H9 (cell line): ENCODE results near the gene NFU1. TPM values are rescaled to one million over a fixed set of nuclear protein-coding genes. Genes with fewer than 3 reads are reported as not detected.

Experiments used
- DNase-seq: peaks from one replicate; pipeline ENCODE4 v3.0.0-alpha.2; 2017
- H2AFZ ChIP-seq: one replicate; pipeline ENCODE4 v1.6.1; 2013; ENCODE audit warnings: mild to moderate bottlenecking, low read length, control low read depth, moderate library complexity
- H2AK5ac ChIP-seq: 2 replicates; pipeline ENCODE4 v1.6.1; 2013; ENCODE audit warnings: low read length, control low read depth, mixed read lengths; ENCODE audit not compliant: insufficient read length
- H2BK120ac ChIP-seq: one replicate; pipeline ENCODE4 v1.6.1; 2013; ENCODE audit warnings: low read depth, mild to moderate bottlenecking, low read length, control low read depth, inconsistent platforms; ENCODE audit not compliant: poor library complexity, severe bottlenecking
- H2BK12ac ChIP-seq: 2 replicates; pipeline ENCODE4 v1.6.1; 2013; ENCODE audit warnings: low read length, control low read depth, mixed read lengths, low read depth; ENCODE audit not compliant: insufficient read length
- H2BK15ac ChIP-seq: 2 replicates; pipeline ENCODE4 v1.6.1; 2013; ENCODE audit warnings: low read depth, low read length, control low read depth
- H2BK20ac ChIP-seq: one replicate; pipeline ENCODE4 v1.6.1; 2013; ENCODE audit warnings: low read depth, mild to moderate bottlenecking, low read length, control low read depth, inconsistent platforms; ENCODE audit not compliant: poor library complexity, severe bottlenecking
- H2BK5ac ChIP-seq: 2 replicates; pipeline ENCODE4 v1.6.1; 2013; ENCODE audit warnings: low read length, control low read depth, mixed read lengths; ENCODE audit not compliant: insufficient read length
- H3K14ac ChIP-seq: 2 replicates; pipeline ENCODE4 v1.6.1; 2013; ENCODE audit warnings: low read length, control low read depth; ENCODE audit not compliant: insufficient read depth
- H3K18ac ChIP-seq: 2 replicates; pipeline ENCODE4 v1.6.1; 2013; ENCODE audit warnings: low read depth, mild to moderate bottlenecking, mixed read lengths, low read length, control low read depth; ENCODE audit not compliant: insufficient read length
- H3K23ac ChIP-seq: 2 replicates; pipeline ENCODE4 v1.6.1; 2013; ENCODE audit warnings: low read length, control low read depth, mixed read lengths, low read depth; ENCODE audit not compliant: insufficient read length
- H3K23me2 ChIP-seq: 2 replicates; pipeline ENCODE4 v1.6.1; 2013; ENCODE audit warnings: low read depth, mild to moderate bottlenecking, mixed read lengths, low read length, control low read depth; ENCODE audit not compliant: insufficient read length, poor library complexity, severe bottlenecking
- H3K27ac ChIP-seq: 2 replicates; pipeline ENCODE4 v1.5.1; 2013; ENCODE audit warnings: low read length, control low read depth, mixed read lengths, low read depth; ENCODE audit not compliant: insufficient read length
- H3K27me3 ChIP-seq: 2 replicates; pipeline ENCODE4 v1.6.1; 2013; ENCODE audit warnings: low read length, control low read depth, inconsistent platforms; ENCODE audit not compliant: insufficient read depth
- H3K4ac ChIP-seq: 2 replicates; pipeline ENCODE4 v1.6.1; 2013; ENCODE audit warnings: low read depth, mild to moderate bottlenecking, control low read depth, inconsistent platforms, low read length, moderate library complexity
- H3K4me1 ChIP-seq: 2 replicates; pipeline ENCODE4 v1.6.1; 2013; ENCODE audit warnings: low read length, control low read depth, inconsistent platforms; ENCODE audit not compliant: insufficient read depth
- H3K4me2 ChIP-seq: 2 replicates; pipeline ENCODE4 v1.6.1; 2013; ENCODE audit warnings: low read length, control low read depth, mixed read lengths; ENCODE audit not compliant: insufficient read length, insufficient read depth
- H3K56ac ChIP-seq: 2 replicates; pipeline ENCODE4 v1.6.1; 2013; ENCODE audit warnings: low read depth, mild to moderate bottlenecking, mixed read lengths, low read length, control low read depth; ENCODE audit not compliant: insufficient read length
- H3K79me1 ChIP-seq: 2 replicates; pipeline ENCODE4 v1.6.1; 2013; ENCODE audit warnings: low read depth, mild to moderate bottlenecking, moderate library complexity, low read length, control low read depth, inconsistent platforms; ENCODE audit not compliant: insufficient read depth, poor library complexity, severe bottlenecking
- H3K79me2 ChIP-seq: 2 replicates; pipeline ENCODE4 v1.6.1; 2013; ENCODE audit warnings: low read length, control low read depth, inconsistent platforms; ENCODE audit not compliant: insufficient read depth
- H3K9ac ChIP-seq: 2 replicates; pipeline ENCODE4 v1.6.1; 2013; ENCODE audit warnings: low read length, control low read depth, mixed read lengths; ENCODE audit not compliant: insufficient read length; ENCODE audit errors: extremely low read depth
- H3K9me3 ChIP-seq: one replicate; pipeline ENCODE4 v1.6.1; 2013; ENCODE audit warnings: low read depth, low read length, inconsistent platforms; ENCODE audit not compliant: control insufficient read depth
- H3T11ph ChIP-seq: one replicate; pipeline ENCODE4 v1.6.1; 2013; ENCODE audit warnings: mild to moderate bottlenecking, low read length, control low read depth, inconsistent platforms
- H4K20me1 ChIP-seq: one replicate; pipeline ENCODE4 v1.6.1; 2013; ENCODE audit not compliant: control insufficient read depth, insufficient read length, insufficient read depth
- H4K5ac ChIP-seq: 2 replicates; pipeline ENCODE4 v1.6.1; 2013; ENCODE audit warnings: low read depth, mild to moderate bottlenecking, mixed read lengths, low read length, control low read depth; ENCODE audit not compliant: insufficient read length
- H4K8ac ChIP-seq: replicated peaks from 2 replicates; pipeline ENCODE4 v1.6.1; 2013; ENCODE audit warnings: low read length, control low read depth, mixed read lengths, low read depth; ENCODE audit not compliant: insufficient read length
- H4K91ac ChIP-seq: 2 replicates; pipeline ENCODE4 v1.6.1; 2013; ENCODE audit warnings: low read depth, mild to moderate bottlenecking, moderate library complexity, mixed read lengths, low read length, control low read depth; ENCODE audit not compliant: insufficient read length
- H3K27ac Mint-ChIP-seq, 3 experiments: 2 replicates in 2 of 3; 3 replicates in 1 of 3; pipeline ENCODE4 v1.8.0; 2020 to 2021; ENCODE audit warnings: mixed read lengths in 3 of 3, mild to moderate bottlenecking in 1 of 3, moderate library complexity in 1 of 3
- H3K27me3 Mint-ChIP-seq: 2 replicates; pipeline ENCODE4 v1.8.0; 2021; ENCODE audit warnings: low read depth, mild to moderate bottlenecking, moderate library complexity, mixed read lengths
- H3K36me3 Mint-ChIP-seq, 3 experiments: 2 replicates in 2 of 3; 3 replicates in 1 of 3; pipeline ENCODE4 v1.8.0; 2020 to 2021; ENCODE audit warnings: low read depth in 3 of 3, mixed read lengths in 3 of 3; ENCODE audit not compliant: insufficient read depth in 1 of 3
- H3K4me1 Mint-ChIP-seq, 2 experiments: 2 replicates each; pipeline ENCODE4 v1.8.0; 2020; ENCODE audit warnings: mixed read lengths in 2 of 2
- H3K4me3 Mint-ChIP-seq, 2 experiments: 2 replicates in 1 of 2; 3 replicates in 1 of 2; pipeline ENCODE4 v1.8.0; 2020 to 2021; ENCODE audit warnings: mild to moderate bottlenecking in 2 of 2, mixed read lengths in 2 of 2, moderate library complexity in 1 of 2
- H3K9me3 Mint-ChIP-seq, 2 experiments: 2 replicates in 1 of 2; 3 replicates in 1 of 2; pipeline ENCODE4 v1.8.0; 2020; ENCODE audit warnings: mild to moderate bottlenecking in 2 of 2, mixed read lengths in 2 of 2, moderate library complexity in 1 of 2
- CTCF ChIP-seq: fragments of 200-600 bp; sonication (generic); conservative IDR thresholded peaks from 3 replicates; pipeline ENCODE4 v1.8.0; 2021; ENCODE audit warnings: antibody characterized with exemption, mild to moderate bottlenecking
- total RNA-seq: library from RNA; stranded (reverse); gene quantifications from 2 replicates; pipeline ENCODE4 v1.2.1, GENCODE V29; 2021

The NFU1 gene
- total RNA-seq, 1 experiment from 2014 or later = 61.4 TPM

- Histone ChIP-seq H4K91ac (no peak overlapping the region), H2BK5ac (no peak overlapping the region), H2BK120ac (no peak overlapping the region), H2BK20ac (no peak overlapping the region), H4K5ac (no peak overlapping the region), H3T11ph (no peak overlapping the region), H3K18ac (no peak overlapping the region), H4K8ac (no peak overlapping the region), H2AFZ (no peak overlapping the region), H3K23ac (no peak overlapping the region), H3K27me3 (no peaks in the 10 kb centered on the region), H3K4me2 (no peak overlapping the region), H3K9ac (no peak overlapping the region), H3K14ac (no peak overlapping the region), H3K9me3 (no peaks in the 10 kb centered on the region), H3K79me2 (no peaks in the 10 kb centered on the region), H2AK5ac (no peak overlapping the region), H3K4me1 (no peaks in the 10 kb centered on the region), H4K20me1 (no peaks in the 10 kb centered on the region), H2BK12ac (no peak overlapping the region), H3K27ac (no peak overlapping the region), H3K56ac (no peak overlapping the region), H3K79me1 (no peaks in the 10 kb centered on the region), H3K4ac (no peak overlapping the region), H2BK15ac (no peak overlapping the region), H3K23me2 (no peaks in the 10 kb centered on the region)
- no peak overlapping the region for H3K4me3 Mint-ChIP-seq
- peaks cover 11 to 51% (median 21%) of the 10 kb centered on the region in 3 experiments; a peak in 6 of 7 replicates for H3K36me3 Mint-ChIP-seq
- H3K9me3 Mint-ChIP-seq = no peaks in the 10 kb centered on the region; a peak in 1 of 5 replicates
- TF ChIP-seq CTCF = no peak
- H3K4me1 Mint-ChIP-seq = no peaks in the 10 kb centered on the region
- H3K27me3 Mint-ChIP-seq = no peaks in the 10 kb centered on the region
- no peak for DNase-seq
- no peak overlapping the region for H3K27ac Mint-ChIP-seq
These were observed 40.0 kb downstream of the NFU1 start for GRCh38 chr2:69397234-69397633.
